ENCODE results near the gene PCA3.

The PCA3 gene

DNA sequence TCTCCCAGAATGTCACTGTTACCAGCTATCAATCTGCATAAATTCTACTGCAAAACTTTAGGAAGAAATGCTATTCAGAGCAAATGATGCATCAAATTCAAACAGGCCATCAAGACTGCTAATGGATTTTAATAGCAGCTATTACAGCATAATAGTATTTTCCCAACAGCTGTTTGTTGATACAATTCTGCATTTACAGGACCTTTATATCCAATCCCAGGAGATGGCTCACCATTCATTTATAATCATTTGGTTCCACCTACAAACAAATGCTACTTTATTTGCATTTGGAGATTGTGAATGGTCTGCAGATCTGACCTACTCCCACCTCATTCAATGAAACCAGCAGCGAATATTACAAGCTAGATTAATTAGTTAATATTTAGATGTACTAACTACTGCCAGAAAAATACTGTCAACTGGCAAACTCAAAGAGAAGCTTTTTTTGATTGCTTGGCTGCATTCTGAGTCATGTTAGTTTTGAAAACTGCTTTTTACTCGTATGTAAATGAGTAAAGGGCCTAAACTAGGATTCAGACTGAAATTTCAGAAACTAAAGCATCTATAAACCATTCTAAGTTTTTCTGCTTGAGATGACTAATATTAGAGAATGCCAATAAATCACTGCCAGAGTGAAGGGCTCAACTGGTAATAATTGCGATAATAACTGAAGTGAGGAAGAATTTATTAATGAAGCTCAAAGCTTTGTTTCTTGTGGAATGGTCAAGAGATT, 7.1 kb upstream of the PCA3 start:
- no peak for DNase-seq (ENCODE audit: low spot score)

DNA sequence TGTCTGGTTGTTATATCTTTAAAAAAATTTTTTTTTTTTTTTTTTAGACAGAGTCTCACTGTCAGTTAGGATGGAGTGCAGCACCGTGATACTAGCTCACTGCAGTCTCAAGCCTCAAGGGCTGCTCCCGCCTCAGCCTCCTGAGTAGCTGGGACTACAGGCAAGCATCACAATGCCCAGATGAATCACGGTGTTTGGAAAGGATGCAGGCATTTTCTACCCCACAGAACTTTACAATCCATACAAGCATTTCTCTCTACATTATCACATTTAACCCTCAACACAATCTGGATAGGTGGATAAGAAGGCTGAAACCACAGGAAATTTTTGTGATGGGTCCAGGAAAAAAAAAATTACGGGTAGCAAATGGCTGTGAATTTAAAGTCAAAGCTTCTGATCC, 5.8 kb upstream of the PCA3 start:
- no peak for DNase-seq (ENCODE audit: low spot score)

DNA sequence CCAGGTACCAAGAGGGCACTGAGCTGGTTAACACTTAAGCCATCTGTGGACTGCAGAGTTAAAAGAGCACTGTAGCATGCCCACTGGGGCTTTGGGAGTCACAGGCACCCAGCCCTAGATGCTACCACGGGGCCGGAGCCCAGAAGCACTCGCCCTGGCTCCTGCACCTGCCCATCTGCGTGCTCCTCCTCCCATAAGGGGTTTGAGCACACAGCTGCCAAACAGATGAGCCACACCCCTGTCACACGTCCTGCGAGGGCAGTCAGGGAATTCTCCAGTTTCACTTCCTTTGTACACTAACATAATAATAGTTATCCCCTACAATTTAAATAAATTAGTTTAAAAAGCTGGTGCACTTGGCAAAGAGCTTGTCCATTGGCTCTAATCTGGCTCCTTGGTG, 4.5 kb upstream of the PCA3 start:
- DNase-seq (ENCODE audit: low spot score): no peak

DNA sequence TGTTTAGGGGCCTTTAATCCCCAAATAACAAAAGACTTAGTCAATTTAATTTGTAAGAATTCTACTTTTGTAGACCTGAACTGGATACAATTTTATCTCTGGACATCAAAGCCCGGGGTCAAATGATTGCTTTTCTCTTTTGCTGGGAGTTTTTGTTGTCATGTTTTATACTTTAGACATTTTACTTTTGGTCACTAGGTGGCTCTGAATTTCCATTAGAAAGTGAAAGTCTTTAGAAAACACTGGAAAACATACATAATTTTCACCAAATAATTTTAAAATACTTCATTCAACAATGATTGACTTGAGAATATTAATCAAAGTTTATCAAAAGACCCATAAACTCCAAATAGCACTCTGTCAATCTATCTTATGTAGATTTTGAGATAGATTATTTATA, 2.8 kb upstream of the PCA3 start:
- DNase-seq (ENCODE audit: low spot score): peak; percentile 8

DNA sequence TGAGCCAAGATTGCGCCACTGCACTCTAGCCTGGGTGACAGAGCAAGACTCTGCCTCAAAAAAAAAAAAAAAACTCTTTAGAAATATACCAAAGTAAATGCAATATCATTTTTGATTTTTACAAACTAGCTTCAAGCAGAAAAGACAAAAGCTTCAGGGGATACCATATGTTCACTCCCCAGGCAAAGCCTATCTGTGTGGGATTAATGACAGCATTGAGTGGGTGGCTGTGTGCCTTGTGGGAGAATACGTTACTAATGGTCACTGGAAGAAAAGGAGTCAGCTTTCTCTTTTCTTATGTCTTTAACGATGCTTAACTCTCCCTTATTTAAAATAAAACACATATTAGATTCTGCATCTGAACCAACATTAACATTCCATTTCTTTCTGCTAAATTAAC, 1.9 kb downstream of the PCA3 start:
- DNase-seq (ENCODE audit: low spot score): no peak

DNA sequence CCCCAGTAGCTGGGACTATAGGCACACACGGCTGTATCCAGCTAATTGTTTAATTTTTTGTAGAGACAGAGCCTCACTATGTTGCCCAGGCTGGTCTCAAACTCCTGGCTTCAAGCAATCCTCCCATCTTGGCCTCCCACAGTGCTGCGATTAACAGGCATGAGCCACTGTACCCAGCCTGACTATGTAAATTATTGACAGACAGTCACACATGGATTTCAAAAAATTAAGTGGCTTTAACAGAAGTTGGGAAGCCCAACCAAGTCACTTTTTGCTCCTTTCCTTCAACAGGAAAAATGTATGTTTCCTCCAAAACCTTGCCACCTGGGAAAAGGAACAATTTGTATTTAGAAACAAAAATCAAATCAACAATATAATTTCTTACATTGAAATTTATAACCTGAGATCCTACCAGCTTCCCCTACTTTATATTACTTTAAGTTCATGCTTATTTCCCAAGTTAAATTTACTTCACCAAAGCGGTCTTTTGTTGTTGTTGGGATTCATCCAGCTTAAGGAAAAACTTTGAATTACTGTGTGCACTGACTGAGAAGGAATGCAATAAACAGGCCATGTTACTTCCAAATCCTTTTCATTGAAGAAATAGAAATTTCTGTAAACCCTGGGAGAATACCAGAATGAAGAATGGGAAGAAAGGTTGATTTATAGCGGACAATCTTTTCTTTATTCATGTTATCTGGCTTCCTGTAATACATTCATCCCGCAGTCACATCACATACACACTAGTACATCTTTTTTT, 8.6 kb downstream of the PCA3 start:
- no peak for DNase-seq (ENCODE audit: low spot score)

DNA sequence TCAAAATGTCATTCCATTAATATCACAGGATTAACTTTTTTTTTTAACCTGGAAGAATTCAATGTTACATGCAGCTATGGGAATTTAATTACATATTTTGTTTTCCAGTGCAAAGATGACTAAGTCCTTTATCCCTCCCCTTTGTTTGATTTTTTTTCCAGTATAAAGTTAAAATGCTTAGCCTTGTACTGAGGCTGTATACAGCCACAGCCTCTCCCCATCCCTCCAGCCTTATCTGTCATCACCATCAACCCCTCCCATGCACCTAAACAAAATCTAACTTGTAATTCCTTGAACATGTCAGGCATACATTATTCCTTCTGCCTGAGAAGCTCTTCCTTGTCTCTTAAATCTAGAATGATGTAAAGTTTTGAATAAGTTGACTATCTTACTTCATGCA, 20.6 kb downstream of the PCA3 start:
- no peak for DNase-seq (ENCODE audit: low spot score)

DNA sequence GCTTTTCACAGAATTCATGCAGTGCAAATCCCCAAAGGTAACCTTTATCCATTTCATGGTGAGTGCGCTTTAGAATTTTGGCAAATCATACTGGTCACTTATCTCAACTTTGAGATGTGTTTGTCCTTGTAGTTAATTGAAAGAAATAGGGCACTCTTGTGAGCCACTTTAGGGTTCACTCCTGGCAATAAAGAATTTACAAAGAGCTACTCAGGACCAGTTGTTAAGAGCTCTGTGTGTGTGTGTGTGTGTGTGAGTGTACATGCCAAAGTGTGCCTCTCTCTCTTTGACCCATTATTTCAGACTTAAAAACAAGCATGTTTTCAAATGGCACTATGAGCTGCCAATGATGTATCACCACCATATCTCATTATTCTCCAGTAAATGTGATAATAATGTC, 21.3 kb downstream of the PCA3 start:
- DNase-seq (ENCODE audit: low spot score): no peak

DNA sequence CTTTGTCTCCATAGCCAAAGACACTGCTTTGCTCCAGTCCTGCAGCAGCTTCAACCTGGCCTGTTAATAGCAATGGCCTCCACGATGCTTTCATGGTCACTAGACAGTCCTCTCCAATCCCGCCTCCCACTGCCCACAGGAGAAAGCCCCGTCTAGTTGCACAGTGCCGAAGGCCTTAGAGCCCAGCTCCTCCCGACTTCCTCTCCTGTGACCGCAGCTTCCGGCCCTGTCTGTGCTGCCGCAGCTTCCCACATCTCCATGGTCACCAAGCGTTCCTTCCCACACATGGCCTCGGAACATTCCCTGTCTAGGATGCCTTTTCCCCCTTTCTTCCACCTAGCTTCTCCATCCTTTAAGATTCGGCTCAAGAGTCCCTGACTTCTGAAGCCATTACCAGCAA, 23.4 kb downstream of the PCA3 start:
- no peak for DNase-seq (ENCODE audit: low spot score)

DNA sequence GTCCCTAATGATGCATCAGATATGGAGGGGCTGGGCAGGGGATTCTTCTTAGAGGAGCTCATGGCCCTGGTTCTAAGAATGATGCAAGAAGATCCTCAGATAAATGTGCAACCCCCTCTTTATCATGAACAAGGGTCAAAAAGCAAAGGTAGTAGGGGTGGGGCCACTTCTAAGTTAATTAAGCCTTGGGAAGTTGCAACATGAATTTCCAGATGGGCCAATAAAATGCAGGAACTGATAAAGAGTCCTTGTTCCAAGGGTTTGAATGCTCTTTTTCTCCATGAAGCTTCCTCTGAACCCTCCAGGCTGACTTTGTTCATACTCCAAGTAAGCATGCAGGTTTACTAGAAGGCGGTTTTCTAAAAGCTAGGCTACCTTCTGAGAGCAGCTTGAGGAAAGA, 25.6 kb downstream of the PCA3 start:
- no peak for DNase-seq (ENCODE audit: low spot score)

DNA sequence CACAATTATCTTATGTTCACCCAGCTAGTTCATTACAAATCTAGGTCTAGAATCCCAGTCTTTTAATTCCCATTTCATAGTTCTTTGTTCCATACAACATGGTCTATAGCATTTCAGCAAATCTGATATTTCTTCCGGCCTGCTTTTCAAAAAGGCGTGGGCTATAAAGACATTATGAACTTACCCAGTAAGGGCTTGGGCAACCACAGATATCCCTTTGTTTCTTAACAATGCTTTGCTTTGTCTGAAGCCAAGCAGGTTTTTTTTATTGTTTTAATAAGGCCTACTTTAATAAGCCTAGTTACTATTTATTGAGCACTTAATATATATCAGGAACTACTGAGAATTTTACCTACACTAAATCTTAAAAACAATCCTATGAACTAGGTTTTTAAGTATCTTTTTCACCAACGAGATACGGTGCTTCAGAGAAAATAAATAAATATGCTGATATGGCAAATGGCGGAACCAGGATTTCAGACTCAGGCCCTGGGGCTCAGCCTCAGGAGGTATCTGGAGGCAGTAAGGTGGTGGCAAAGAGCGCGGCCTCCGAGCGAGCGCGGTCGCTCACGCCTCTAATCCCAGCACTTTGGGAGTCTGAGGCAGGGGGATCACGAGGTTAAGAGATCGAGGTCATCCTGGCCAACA, 29.7 kb downstream of the PCA3 start:
- no peak for DNase-seq (ENCODE audit: low spot score)

DNA sequence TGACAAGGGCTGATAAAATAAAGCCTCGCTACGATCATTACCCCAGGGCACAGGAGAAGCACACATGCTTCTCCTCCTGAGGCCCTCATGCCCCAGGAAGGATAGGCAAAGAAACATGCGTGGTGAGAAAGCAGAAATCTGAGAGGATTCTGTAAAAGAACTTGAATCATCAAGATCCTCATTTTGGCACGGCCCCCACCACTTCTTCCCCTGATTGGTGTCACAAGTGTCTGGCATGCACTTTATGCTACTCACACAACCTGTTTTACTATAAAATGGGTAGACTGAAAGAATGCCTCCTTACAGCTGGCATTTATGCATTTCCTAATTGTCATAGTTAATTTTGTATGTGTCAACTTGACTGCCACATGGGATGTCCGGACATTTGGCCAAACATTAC, 32.1 kb downstream of the PCA3 start:
- DNase-seq (ENCODE audit: low spot score): no peak

DNA sequence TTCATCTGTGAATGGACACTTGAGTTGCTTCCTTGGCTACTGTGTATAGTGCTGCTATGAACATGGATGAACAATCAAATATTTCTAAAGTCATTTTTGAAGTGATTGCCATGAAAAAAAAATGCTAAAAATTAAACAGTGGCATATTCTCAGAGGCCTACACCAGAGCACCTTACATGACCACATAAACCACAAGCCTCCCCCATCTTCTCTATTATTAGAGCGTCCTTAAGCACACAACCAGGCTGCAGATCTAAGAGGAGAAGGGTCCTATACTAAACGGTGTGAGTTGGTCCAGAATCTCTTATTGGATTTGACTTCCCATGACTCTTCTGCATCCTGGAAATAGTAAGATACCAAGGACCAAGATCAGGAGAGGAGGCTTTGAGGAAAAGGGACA, 34.3 kb downstream of the PCA3 start:
- no peak for DNase-seq (ENCODE audit: low spot score)

DNA sequence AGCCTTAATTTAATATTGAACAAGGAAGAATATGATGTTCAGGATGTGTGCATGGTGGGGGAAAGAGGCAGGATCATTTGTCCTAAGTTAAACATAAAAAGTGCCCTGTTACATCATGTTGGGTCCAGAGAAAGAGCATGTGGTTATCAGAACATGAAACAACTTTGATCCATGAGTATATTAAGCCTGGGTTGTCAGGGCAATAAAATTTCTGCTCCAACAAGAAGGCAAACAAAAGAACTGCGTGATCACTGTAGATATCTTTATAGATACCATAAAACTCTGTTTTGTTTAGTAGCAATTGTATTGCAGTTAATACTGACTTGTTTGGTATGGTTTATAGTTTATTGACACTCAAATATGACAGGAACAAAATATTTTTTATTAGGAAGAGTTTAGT, 35.2 kb downstream of the PCA3 start:
- DNase-seq (ENCODE audit: low spot score): peak; percentile 30

DNA sequence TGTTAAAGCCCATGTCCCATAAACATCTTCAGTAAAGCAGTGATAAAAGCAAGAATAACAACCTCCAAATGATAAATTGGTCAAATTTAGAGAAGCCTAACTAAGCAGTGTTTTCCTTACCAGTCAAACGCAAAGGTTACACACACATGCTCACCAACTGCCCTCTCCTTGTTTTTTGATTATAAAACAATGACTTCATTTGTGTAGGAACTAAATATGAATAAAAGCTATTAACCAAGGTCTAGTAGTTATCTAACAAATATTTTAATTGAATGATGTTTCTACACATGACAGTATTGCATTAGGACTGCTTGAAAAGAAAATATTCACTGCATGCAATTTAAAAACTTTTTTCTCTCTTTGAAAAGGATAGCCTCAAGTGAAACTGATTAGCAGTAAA, 36.7 kb downstream of the PCA3 start:
- no peak for DNase-seq (ENCODE audit: low spot score)

DNA sequence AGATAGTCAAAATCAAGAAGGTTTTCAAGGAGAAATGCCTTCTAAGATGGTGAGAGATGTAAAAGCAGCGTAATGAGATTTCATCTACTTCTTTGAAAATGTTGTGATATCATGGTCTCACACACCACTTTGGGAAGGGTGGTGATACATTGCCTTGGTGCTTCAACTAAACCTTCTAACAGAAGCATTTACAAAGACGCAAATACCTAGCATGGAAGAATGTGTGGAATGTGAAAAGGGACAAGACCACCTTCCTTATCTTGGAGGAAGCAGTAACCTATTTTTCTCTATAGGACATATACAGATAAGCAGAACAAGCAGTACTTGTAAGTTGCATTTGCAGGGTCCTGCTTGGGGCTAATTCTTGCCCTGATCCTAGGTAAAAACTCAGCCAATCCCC, 38.8 kb downstream of the PCA3 start:
- no peak for DNase-seq (ENCODE audit: low spot score)

DNA sequence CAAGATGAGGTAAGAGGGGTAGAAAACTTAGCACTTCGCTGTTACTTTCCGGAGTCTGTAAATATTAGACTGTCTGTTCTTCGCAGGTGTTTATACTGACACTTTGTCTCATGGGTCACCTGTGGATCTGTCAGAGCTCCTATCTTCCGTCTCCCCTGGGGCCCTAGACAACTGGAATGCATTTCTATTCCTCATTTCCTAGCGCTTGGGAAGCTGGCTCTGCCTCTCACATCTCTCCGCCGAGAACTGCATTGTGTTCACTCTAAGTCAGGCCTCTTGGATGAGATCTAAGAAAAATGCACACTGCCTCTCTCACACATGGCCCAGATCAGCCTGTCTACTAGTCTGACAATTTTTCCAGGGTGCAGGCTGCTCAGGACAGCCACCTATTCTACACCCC, 39.5 kb downstream of the PCA3 start:
- DNase-seq (ENCODE audit: low spot score): no peak

DNA sequence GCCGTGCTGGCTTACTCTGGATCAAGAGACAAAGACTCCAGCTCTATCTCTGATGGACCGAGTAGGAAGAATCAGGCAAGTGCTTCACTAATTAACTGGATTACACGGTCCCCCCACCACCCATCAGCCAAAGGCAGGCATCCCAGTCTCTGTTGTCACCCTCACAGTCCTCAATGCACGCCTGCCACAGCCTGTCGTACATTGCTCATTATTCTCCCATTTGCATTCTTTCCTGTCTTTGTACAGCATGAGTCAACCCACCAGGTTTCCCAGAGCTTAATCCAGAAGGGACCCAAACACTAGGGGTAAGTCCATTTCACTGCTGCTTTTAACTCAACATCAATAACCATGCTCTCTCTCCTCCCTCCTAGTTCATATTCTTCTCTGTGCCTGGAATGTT, 44.4 kb downstream of the PCA3 start:
- DNase-seq (ENCODE audit: low spot score): no peak

DNA sequence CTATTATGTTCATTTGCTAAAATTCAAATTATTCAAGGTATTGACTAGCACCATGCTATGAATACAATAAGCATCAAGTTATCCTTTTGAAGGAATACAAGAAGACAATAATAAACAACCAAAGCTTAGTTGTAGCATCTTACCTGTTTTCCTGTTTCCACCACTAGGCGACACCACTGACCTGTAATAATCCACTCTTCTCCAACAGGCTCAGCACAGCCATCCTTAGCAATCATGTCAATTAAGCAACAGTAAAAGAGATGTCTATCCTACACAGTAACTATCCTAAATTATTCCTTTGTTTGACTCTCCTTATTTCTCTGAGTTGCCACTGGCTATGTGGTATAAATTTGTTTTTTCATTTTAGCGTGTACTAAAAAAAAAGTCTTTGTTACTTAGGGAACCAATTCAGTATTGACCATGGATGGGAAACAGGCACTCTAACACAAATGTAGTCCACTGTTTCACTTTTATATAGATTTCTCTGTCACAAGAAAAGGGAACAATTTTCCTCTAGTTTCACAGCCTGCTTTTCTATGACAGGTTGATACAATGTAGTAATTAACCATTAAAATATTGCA, 46.2 kb downstream of the PCA3 start:
- DNase-seq (ENCODE audit: low spot score): peak; percentile 42

DNA sequence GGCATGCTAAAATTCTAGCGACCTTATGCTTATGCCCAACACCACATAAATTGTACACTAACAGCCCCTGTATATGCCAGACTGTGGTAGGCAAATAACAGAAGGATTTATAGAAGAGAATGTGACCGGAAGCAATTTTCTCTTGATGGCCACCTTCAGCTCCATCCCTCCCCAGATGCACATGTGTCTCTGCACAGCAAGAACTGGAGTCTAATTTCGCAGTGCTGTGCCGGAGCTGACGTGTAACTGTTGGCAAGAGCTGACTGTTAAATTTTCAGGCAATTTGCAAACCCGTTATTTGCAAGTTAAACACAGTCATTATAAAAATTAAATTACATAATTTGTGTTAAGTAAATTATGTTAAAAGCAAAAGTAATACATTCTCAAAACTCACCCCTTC, 48.4 kb downstream of the PCA3 start:
- no peak for DNase-seq (ENCODE audit: low spot score)

DNA sequence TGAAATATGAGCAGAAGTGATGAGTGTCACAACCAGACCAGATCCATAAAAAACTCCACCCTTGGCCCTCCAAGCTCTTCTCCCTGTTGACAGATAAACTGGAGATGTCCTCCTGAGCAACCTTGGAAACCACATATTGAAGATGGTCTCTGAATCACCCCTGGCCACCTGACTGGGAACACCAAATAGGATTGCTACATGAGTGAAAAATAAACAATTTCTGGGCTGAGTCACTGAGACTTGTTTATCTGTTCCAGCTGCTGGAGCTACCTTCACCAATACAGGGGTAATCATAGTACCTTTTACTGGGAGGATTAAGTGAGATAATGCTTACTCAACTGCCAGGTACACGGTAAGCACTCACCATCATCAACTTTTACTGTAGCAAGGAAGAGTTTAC, 53.3 kb downstream of the PCA3 start:
- no peak for DNase-seq (ENCODE audit: low spot score)

DNA sequence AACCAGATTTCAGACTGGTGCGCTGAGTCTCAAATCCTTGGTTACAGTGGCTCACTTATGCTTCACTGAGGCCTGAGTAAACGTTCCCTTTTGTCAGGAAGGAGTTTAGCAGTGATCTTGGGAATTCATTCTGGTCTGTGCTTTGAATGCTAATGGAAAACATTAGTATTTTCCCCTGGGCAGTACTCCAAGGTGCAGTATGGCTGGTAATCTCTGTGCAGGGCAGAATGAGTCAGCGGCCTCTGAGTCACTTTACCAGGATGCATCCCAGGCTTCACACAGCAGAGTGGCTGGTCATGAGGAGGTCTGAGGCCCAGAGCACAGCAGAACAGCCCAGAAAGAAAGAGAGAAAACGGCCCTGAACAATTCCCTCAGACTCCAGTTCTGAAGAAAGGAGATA, 54.0 kb downstream of the PCA3 start:
- DNase-seq (ENCODE audit: low spot score): no peak

DNA sequence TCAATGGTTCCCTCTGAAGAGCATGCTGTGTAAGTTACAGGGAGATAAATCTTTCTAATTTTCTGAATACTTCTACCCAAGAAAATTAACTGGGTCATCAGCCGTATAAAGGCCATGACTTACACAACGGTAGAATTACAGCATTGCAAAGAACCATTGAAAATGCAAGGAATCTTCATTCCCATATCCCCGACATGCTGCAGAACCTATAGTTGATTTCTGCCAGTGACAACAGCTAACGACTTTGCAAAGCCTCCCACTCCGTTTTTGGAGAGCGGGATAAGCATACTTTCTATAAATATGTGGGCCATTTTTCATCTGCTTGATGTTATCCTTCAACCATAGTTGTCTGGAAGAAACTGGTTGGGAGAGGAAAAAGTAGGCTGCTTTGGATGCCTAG, 56.2 kb downstream of the PCA3 start:
- DNase-seq (ENCODE audit: low spot score): no peak

All from HuH-7 (cell line).